Neural progenitor cell (in vitro differentiated cells): ENCODE results near the gene FBXW8.

Experiments used
- EZH2 ChIP-seq: fragments of 200-600 bp; sonication (generic); IDR thresholded peaks from 2 replicates; pipeline ENCODE4 v1.6.1; 2017; ENCODE audit warnings: antibody characterized with exemption, mild to moderate bottlenecking, moderate library complexity
- TF ChIP-seq, protein P1 (sequence below): fragments of 200-600 bp; sonication (generic); IDR thresholded peaks from 2 replicates; pipeline ENCODE4 v1.5.1; 2017; ENCODE audit warnings: antibody characterized with exemption, mild to moderate bottlenecking

DNA sequence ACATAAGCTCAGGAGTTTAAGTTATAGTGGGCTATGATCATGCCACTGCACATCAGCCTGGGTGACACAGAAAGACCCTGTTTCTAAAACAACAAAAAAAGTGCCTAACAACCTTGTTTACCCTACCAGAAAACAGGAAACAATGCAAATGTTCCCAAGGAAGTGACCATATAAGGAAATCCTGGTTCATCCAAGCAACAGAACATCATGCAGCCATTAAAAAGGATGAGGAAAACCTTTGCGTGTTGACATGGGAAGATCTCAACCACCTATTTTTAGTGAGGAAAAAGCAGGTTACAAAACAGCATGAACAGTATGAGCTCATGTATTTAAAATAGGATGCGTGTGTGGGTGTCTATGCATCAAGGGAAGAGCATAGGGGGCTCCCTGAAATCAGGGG is 43.2 kb upstream of the FBXW8 start:
- TF ChIP-seq EZH2, result no peak
- TF ChIP-seq, protein P1, sequence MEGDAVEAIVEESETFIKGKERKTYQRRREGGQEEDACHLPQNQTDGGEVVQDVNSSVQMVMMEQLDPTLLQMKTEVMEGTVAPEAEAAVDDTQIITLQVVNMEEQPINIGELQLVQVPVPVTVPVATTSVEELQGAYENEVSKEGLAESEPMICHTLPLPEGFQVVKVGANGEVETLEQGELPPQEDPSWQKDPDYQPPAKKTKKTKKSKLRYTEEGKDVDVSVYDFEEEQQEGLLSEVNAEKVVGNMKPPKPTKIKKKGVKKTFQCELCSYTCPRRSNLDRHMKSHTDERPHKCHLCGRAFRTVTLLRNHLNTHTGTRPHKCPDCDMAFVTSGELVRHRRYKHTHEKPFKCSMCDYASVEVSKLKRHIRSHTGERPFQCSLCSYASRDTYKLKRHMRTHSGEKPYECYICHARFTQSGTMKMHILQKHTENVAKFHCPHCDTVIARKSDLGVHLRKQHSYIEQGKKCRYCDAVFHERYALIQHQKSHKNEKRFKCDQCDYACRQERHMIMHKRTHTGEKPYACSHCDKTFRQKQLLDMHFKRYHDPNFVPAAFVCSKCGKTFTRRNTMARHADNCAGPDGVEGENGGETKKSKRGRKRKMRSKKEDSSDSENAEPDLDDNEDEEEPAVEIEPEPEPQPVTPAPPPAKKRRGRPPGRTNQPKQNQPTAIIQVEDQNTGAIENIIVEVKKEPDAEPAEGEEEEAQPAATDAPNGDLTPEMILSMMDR, result no peak
